WTC11 (cell line): ENCODE data around the gene NTN3. TPM values are rescaled to one million over a fixed set of nuclear protein-coding genes. Genes with fewer than 3 reads are reported as not detected.

Source experiments
- ATAC-seq: fragments of 200-7000 bp; cut with Tn5 transposase; 2 replicates; pipeline ENCODE4 v1.10.0; 2021; ENCODE audit warnings: mild to moderate bottlenecking, moderate library complexity
- CTCF ChIA-PET: fragments of 300-600 bp; sonication (Branson Sonifier 250); formaldehyde crosslinking; loops from one replicate; lab custom pipeline; 2021; ENCODE audit warnings: antibody characterized with exemption; lab: Charles Lee
- POLR2A ChIA-PET: fragments of 350-600 bp; sonication (Branson Sonifier 250); formaldehyde crosslinking; loops from one replicate; lab custom pipeline; 2021; ENCODE audit warnings: antibody characterized with exemption; lab: Charles Lee
- DNase-seq: peaks from one replicate; pipeline ENCODE4 v3.0.0; 2021; ENCODE audit warnings: low spot score
- H3K27ac Mint-ChIP-seq: 2 replicates; pipeline ENCODE4 v1.8.0; 2021; ENCODE audit warnings: mixed read lengths
- H3K27me3 Mint-ChIP-seq: 2 replicates; pipeline ENCODE4 v1.8.0; 2021; ENCODE audit warnings: low read depth, mild to moderate bottlenecking, moderate library complexity, mixed read lengths
- H3K36me3 Mint-ChIP-seq: 2 replicates; pipeline ENCODE4 v1.8.0; 2021; ENCODE audit warnings: mixed read lengths
- H3K4me1 Mint-ChIP-seq: 2 replicates; pipeline ENCODE4 v1.8.0; 2022; ENCODE audit warnings: mixed read lengths
- H3K4me3 Mint-ChIP-seq: 2 replicates; pipeline ENCODE4 v1.8.0; 2021; ENCODE audit warnings: mild to moderate bottlenecking, moderate library complexity, mixed read lengths
- H3K9me3 Mint-ChIP-seq: 2 replicates; pipeline ENCODE4 v1.8.0; 2021; ENCODE audit warnings: mixed read lengths
- ATF1 ChIP-seq: sonication (generic); formaldehyde crosslinking; IDR thresholded peaks from 2 replicates; pipeline ENCODE4 v1.8.1; 2023; ENCODE audit warnings: mild to moderate bottlenecking, moderate library complexity, missing genetic modification reagents
- EMX1 ChIP-seq: fragments of 250-450 bp; sonication (Bioruptor Pico); IDR thresholded peaks from 2 replicates; pipeline ENCODE4 v1.8.0; 2021; ENCODE audit warnings: mild to moderate bottlenecking
- ESRRA ChIP-seq: sonication (generic); formaldehyde crosslinking; IDR thresholded peaks from 2 replicates; pipeline ENCODE4 v1.8.1; 2022; ENCODE audit warnings: mild to moderate bottlenecking, missing genetic modification reagents, borderline replicate concordance
- ETV6 ChIP-seq: sonication (generic); formaldehyde crosslinking; IDR thresholded peaks from 2 replicates; pipeline ENCODE4 v1.8.1; 2022; ENCODE audit warnings: mild to moderate bottlenecking, missing genetic modification reagents
- JUN ChIP-seq: sonication (generic); formaldehyde crosslinking; IDR thresholded peaks from 2 replicates; pipeline ENCODE4 v1.8.0; 2023; ENCODE audit warnings: mild to moderate bottlenecking, missing genetic modification reagents
- MAX ChIP-seq: sonication (generic); formaldehyde crosslinking; IDR thresholded peaks from 2 replicates; pipeline ENCODE4 v1.8.0; 2022; ENCODE audit warnings: mild to moderate bottlenecking, missing genetic modification reagents
- NR3C1 ChIP-seq: sonication (generic); formaldehyde crosslinking; conservative IDR thresholded peaks from 2 replicates; pipeline ENCODE4 v1.8.1; 2023; ENCODE audit warnings: low read depth, mild to moderate bottlenecking, missing genetic modification reagents
- PRRX2 ChIP-seq: fragments of 250-450 bp; sonication (Bioruptor Pico); IDR thresholded peaks from 2 replicates; pipeline ENCODE4 v1.8.0; 2021; ENCODE audit warnings: mild to moderate bottlenecking
- ZNF232 ChIP-seq: sonication (generic); formaldehyde crosslinking; IDR thresholded peaks from 2 replicates; pipeline ENCODE4 v1.8.0; 2022; ENCODE audit warnings: mild to moderate bottlenecking, missing genetic modification reagents
- ZNF263 ChIP-seq: sonication (generic); formaldehyde crosslinking; IDR thresholded peaks from 2 replicates; pipeline ENCODE4 v1.8.1; 2022; ENCODE audit warnings: low read depth, mild to moderate bottlenecking, moderate library complexity, missing genetic modification reagents
- ZNF416 ChIP-seq: fragments of 250-450 bp; sonication (Bioruptor Pico); IDR thresholded peaks from 2 replicates; pipeline ENCODE4 v1.9.0; 2021; ENCODE audit warnings: mild to moderate bottlenecking, inconsistent platforms
- total RNA-seq: library from RNA; stranded (reverse); gene quantifications from 3 replicates; pipeline ENCODE4 v1.2.3, GENCODE V29; 2021
- TF ChIP-seq, protein P1 (sequence below): fragments of 250-450 bp; sonication (Bioruptor Pico); IDR thresholded peaks from 2 replicates; pipeline ENCODE4 v1.9.0; 2021; ENCODE audit warnings: mild to moderate bottlenecking
- TF ChIP-seq, protein P2 (sequence below): sonication (generic); formaldehyde crosslinking; IDR thresholded peaks from 2 replicates; pipeline ENCODE4 v1.8.1; 2023; ENCODE audit warnings: mild to moderate bottlenecking, moderate library complexity, missing genetic modification reagents
- TF ChIP-seq, protein P3 (sequence below): sonication (generic); formaldehyde crosslinking; IDR thresholded peaks from 2 replicates; pipeline ENCODE4 v1.8.1; 2022; ENCODE audit warnings: low read depth, missing genetic modification reagents, borderline replicate concordance
- TF ChIP-seq, protein P4 (sequence below): fragments of 250-450 bp; sonication (Bioruptor Pico); conservative IDR thresholded peaks from 2 replicates; pipeline ENCODE4 v1.9.0; 2021; ENCODE audit warnings: mild to moderate bottlenecking

The NTN3 gene
- total RNA-seq, 1 experiment from 2014 or later, result 0.92 TPM

DNA sequence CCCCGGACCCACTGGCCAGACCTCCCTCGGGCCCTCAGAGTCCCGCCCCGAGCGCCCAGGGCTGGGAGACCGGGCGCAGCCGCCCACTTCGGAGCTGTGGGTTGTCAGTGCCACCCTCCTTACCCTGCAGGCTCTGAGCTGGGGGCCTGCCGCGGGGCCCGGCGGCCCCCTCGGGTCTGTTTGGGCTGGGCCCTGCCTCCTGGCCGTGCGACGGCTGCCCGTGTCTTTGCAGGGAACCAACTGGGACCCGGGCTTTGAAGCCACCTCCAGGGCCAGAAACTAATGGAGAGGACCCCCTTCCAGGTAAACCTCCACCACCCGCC is 10.7 kb upstream of the NTN3 start:
- DNase-seq, result no peak
- no peaks in the 10 kb centered on the region for H3K27me3 Mint-ChIP-seq
- no peak for ATAC-seq
- H3K9me3 Mint-ChIP-seq, result no peaks in the 10 kb centered on the region
- ChIA-PET CTCF (interaction anchor here (0.6 to 3.8 kb wide), 10 partner anchors 9 to 266 kb away, joined by 3 to 42 read pairs (median 5); partner anchors contain the start of genes ABCA3, CCNF, CEMP1 and ECI1), POLR2A (interaction anchor here (1.0 to 2.4 kb wide), 8 partner anchors 9 to 60 kb away, joined by 3 to 15 read pairs (median 4); partner anchors contain the start of genes AMDHD2 and TBC1D24)
- peaks cover 25% of the 10 kb centered on the region for H3K36me3 Mint-ChIP-seq
- TF ChIP-seq JUN (CRISPR knock-in tag), result peak; percentile 8; the same call in 1 of the 2 replicates
- peak; percentile 29; the same call in 1 of the 2 replicates for TF ChIP-seq ZNF263 (CRISPR knock-in tag)
- TF ChIP-seq ZNF416 (CRISPR knock-in tag), result no peak
- peak overlapping the region; percentile 62 for H3K4me3 Mint-ChIP-seq
- H3K27ac Mint-ChIP-seq, result no peak overlapping the region
- H3K4me1 Mint-ChIP-seq, result peaks cover 10% of the 10 kb centered on the region

DNA sequence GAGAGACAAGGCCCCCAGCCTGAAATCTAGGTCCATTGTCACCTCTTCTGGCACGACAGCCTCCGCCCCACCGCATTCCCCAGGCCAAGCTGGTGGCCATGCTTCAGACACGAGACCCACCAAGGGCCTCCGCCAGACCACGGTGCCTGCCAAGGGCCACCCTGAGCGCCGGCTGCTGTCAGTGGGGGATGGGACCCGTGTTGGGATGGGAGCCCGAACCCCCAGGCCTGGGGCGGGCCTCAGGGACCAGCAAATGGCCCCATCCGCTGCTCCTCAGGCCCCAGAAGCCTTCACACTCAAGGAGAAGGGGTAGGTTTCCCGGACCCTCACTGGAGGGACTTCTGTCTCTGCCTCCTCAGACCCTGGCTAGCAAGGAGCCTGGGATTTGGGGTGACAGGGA is 10.2 kb upstream of the NTN3 start:
- no peak for TF ChIP-seq NR3C1
- TF ChIP-seq MAX (CRISPR knock-in tag), result no peak
- TF ChIP-seq ATF1 (CRISPR knock-in tag), result no peak
- TF ChIP-seq, protein P1, sequence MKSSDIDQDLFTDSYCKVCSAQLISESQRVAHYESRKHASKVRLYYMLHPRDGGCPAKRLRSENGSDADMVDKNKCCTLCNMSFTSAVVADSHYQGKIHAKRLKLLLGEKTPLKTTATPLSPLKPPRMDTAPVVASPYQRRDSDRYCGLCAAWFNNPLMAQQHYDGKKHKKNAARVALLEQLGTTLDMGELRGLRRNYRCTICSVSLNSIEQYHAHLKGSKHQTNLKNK, result no peak
- no peak for TF ChIP-seq ZNF416 (CRISPR knock-in tag)
- TF ChIP-seq, protein P2, sequence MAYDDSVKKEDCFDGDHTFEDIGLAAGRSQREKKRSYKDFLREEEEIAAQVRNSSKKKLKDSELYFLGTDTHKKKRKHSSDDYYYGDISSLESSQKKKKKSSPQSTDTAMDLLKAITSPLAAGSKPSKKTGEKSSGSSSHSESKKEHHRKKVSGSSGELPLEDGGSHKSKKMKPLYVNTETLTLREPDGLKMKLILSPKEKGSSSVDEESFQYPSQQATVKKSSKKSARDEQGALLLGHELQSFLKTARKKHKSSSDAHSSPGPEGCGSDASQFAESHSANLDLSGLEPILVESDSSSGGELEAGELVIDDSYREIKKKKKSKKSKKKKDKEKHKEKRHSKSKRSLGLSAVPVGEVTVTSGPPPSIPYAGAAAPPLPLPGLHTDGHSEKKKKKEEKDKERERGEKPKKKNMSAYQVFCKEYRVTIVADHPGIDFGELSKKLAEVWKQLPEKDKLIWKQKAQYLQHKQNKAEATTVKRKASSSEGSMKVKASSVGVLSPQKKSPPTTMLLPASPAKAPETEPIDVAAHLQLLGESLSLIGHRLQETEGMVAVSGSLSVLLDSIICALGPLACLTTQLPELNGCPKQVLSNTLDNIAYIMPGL (CRISPR knock-in tag), result no peak
- TF ChIP-seq EMX1 (CRISPR knock-in tag), result no peak
- TF ChIP-seq, protein P3, sequence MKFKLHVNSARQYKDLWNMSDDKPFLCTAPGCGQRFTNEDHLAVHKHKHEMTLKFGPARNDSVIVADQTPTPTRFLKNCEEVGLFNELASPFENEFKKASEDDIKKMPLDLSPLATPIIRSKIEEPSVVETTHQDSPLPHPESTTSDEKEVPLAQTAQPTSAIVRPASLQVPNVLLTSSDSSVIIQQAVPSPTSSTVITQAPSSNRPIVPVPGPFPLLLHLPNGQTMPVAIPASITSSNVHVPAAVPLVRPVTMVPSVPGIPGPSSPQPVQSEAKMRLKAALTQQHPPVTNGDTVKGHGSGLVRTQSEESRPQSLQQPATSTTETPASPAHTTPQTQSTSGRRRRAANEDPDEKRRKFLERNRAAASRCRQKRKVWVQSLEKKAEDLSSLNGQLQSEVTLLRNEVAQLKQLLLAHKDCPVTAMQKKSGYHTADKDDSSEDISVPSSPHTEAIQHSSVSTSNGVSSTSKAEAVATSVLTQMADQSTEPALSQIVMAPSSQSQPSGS (CRISPR knock-in tag), result no peak
- no peak for TF ChIP-seq ESRRA
- no peak for TF ChIP-seq ZNF232
- no peak for TF ChIP-seq ETV6 (CRISPR knock-in tag)
- H3K4me1 Mint-ChIP-seq, result peaks cover 10% of the 10 kb centered on the region
- POLR2A ChIA-PET, result interaction anchor here (1.5 to 2.4 kb wide), 3 partner anchors 8 to 40 kb away, joined by 3 to 15 read pairs (median 13); no protein-coding TSS in a partner anchor
- no peak for DNase-seq
- H3K9me3 Mint-ChIP-seq, result no peaks in the 10 kb centered on the region
- CTCF ChIA-PET, result interaction anchor here (1.5 to 3.8 kb wide), 3 partner anchors 14 to 266 kb away, joined by 5 to 42 read pairs (median 8); partner anchors contain the start of gene TBC1D24
- no peaks in the 10 kb centered on the region for H3K27me3 Mint-ChIP-seq
- H3K27ac Mint-ChIP-seq, result no peak overlapping the region
- peaks cover 23% of the 10 kb centered on the region for H3K36me3 Mint-ChIP-seq
- peak overlapping the region; percentile 62 for H3K4me3 Mint-ChIP-seq
- ATAC-seq, result no peak

DNA sequence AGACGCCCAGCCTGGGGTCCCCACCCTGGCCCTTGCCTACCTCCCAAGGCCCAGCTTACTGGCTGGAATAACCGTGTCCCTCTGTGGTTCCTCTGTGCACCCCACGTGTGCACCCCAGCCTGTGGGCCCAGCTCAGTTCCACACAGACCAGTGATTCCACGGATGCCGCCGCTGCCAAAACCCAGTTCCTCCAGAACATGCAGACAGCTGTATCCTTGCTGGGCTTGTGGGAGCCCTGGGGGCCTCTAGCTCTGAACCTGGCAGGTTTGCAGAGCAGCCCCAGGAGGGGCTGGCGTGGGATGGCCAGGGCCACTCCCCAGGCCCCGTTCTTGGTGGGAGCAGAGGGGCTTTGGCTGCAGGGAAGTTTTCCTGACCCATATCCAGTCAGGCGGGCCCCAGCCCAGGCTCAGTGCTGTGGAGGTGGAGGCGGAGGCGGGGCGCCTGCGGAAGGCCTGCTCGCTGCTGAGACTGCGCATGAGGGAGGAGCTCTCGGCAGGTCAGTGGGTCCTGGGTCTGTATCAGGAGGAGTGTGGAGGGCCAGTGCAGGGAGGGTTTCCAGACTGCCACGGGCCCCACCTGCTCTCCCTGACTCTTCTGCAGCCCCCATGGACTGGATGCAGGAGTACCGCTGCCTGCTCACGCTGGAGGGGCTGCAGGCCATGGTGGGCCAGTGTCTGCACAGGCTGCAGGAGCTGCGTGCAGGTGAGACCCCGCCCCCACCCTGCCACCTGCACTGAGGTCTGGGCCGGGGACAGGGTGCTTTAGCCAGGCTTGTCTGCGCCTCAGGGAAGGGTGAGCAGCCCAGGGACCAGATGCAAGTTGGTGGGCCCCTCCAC is 8.8 kb upstream of the NTN3 start:
- H3K36me3 Mint-ChIP-seq, result peaks cover 11% of the 10 kb centered on the region; the same call in 1 of the 2 replicates
- ATAC-seq, result no peak
- H3K27ac Mint-ChIP-seq, result no peak overlapping the region
- ChIA-PET POLR2A (no interaction called here), CTCF (interaction anchor here (0.5 kb wide), 1 partner anchor 128 kb away, joined by 3 read pairs; no protein-coding TSS in a partner anchor)
- TF ChIP-seq PRRX2 (CRISPR knock-in tag), result no peak
- TF ChIP-seq, protein P4, sequence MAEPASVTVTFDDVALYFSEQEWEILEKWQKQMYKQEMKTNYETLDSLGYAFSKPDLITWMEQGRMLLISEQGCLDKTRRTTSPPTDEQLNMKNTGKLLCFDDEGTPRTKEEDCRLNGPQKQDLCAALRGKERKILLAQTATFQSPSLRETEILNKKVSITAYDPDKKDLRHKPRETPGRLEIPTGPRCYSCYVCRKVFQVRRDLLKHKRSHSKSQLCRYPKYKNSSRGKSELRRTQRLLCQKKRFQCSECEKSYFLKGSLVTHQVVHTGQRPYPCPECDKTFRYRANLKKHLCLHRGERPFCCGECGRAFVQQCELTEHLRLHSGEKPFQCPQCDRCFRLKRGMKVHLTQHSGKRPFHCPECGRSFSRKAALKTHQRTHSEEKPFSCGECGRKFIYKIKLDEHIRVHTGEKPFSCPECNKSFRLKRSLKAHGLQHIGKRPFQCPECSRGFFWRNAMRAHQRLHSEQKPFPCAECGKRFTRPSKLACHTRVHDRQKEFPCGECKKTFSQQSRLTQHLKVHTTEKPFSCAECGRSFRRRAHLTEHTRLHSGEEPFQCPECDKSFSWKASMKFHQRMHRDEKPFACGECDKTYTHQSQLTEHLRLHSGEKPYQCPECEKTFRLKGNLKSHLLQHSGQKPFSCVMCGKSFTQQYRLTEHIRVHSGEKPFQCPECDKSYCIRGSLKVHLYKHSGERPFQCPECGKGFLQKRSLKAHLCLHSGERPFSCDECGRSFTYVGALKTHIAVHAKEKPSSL (CRISPR knock-in tag), result no peak
- TF ChIP-seq, protein P2 (CRISPR knock-in tag), result 0 out of 2 replicates have a peak, but pooled peaks have one; percentile 31
- H3K27me3 Mint-ChIP-seq, result no peaks in the 10 kb centered on the region
- no peak for DNase-seq
- H3K4me1 Mint-ChIP-seq, result peaks cover 11% of the 10 kb centered on the region
- no peak overlapping the region for H3K4me3 Mint-ChIP-seq
- H3K9me3 Mint-ChIP-seq, result no peaks in the 10 kb centered on the region
